Superior temporal gyrus (tissue), 1 donor: Measurements from ENCODE around the gene C1GALT1C1L.
"Not testable (repeated sequence)": the region's sequence is repeated elsewhere in the genome, so short reads cannot be mapped to it uniquely, and the experiment has no call there.

ENCODE experiments used
- DNase-seq: peaks from one replicate; pipeline ENCODE4 v3.0.0-alpha.2; 2016; ENCODE audit errors: extremely low spot score

The C1GALT1C1L gene

GRCh38 chr2:43676322-43677050 is at the start of gene C1GALT1C1L:
Gene C1GALT1C1L, minus strand, starts transcription at chr2:43676429. Its CDS starts 107 bp downstream, at chr2:43676322.
- no peak for DNase-seq

DNA sequence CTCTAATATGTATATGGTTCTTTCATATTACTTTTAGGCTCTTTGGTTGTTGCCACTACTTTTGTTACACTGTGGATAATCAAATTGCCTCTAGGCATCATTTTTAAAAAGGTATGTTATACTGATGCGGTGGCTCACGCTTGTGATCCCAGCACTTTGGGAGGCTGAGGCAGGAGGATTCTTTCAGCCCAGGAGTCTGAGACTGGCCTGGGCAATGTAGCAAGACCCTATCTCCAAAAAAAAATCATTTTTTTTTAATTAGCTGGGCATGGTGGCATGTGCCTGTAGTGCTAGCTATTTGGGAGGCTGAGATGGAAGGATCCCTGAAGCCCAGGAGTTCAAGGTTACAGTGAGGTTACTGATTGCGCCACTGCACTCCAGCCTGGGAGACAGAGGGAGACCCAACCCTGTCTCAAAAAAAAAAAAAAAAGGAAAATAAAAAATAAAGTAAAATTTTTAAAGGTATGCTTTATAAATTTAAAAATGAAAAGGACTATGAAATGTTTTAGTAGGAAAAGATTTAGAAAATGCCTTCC is 49.5 kb upstream of the C1GALT1C1L start:
- DNase-seq: no peak

DNA sequence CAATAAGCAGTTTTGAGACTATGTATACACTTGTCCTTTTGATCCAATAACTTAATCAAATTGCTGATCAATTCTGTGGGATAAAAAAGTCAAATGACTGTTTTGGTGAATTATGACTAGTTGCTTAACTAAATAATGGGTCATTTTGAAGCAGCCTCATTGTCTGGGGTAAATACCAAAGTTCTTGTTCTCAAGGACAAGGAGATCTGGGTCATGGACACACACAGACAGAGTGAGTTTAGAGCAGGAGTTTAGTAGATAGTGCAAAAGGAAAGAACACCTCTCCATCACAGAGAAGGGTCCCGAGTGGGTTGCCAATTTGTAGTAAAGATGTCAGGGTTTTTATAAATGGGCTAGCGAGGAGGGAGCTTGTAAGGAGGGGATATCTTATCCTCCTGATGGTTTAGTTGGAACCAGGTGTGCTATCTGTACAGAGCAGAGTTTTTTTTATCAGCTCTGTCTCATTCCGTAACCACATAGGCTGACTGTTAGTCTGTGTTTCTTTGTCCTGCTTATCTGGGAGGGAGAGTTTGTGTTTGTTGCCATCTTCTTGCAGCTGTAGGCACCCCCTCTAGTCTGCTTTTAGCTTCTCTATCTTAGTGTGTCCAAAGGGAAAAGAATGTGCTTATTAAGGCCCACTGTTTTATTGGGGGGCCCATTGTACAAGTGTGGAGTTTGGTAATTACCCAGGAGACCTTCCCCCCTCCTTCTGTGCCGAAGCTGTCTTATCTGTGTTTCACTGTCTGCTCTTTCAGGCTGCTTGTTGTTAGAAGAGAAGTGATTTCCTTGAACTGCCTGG is 48.7 kb upstream of the C1GALT1C1L start:
- DNase-seq: no peak

GRCh38 chr2:43718530-43719124 is 42.4 kb upstream of the C1GALT1C1L start:
- no peak for DNase-seq

GRCh38 chr2:43717322-43717721 is 41.1 kb upstream of the C1GALT1C1L start:
- DNase-seq: no peak

- DNase-seq: no peak
These were observed 39.3 kb upstream of the C1GALT1C1L start for GRCh38 chr2:43715300-43716098.

GRCh38 chr2:43714164-43714563 is 37.9 kb upstream of the C1GALT1C1L start:
- DNase-seq: no peak

- no peak for DNase-seq
These were observed 34.6 kb upstream of the C1GALT1C1L start for GRCh38 chr2:43710866-43711265.

- no peak for DNase-seq
These were observed 32.7 kb upstream of the C1GALT1C1L start for GRCh38 chr2:43708891-43709290.

GRCh38 chr2:43708178-43708577 is 31.9 kb upstream of the C1GALT1C1L start:
- no peak for DNase-seq

GRCh38 chr2:43707255-43708015 is 31.2 kb upstream of the C1GALT1C1L start:
- no peak for DNase-seq

DNA sequence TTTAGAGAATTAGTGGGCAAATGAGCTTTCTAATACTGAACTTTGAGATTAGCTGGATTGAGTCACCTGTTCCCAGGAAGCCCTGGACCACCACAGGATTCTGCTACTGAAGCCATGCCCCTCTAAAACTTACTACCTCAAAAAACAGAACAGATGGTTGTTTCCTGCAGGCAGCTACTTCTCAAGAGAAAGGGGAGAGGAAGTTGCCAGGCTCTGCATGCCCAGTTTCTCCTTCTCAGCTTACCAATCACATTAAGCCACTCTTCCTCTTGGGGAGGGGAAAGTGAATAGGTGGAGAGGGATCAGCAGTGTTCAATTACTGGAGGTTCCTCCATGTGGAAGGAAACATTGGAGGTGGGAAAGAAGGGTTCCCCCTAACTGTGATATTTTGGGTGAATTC is 24.9 kb upstream of the C1GALT1C1L start:
- no peak for DNase-seq

GRCh38 chr2:43699761-43700160 is 23.5 kb upstream of the C1GALT1C1L start:
- peak; percentile 51 for DNase-seq

GRCh38 chr2:43698140-43698539 is 21.9 kb upstream of the C1GALT1C1L start:
- DNase-seq: not testable (repeated sequence)

- DNase-seq: no peak
These were observed 16.3 kb upstream of the C1GALT1C1L start for GRCh38 chr2:43692428-43692994.

DNA sequence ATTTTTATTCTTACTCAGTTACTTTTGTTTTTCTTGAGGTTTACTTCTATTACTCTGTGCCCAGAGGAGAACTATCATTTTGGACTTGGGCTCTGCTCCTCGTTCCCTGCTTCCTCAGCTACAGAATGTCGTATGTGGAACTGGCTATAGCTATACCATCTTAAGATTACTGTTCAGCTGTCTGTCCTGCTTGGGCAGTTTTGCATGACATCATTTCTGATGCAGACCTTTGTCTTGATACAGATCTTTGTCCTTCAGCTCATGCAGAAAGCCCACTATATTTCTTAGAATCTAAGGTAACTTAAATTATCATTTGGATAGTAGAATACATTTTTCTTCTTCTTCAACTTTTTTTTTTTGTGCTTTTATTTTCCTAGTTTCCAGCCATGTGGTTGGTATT is 13.8 kb upstream of the C1GALT1C1L start:
- DNase-seq: no peak

DNA sequence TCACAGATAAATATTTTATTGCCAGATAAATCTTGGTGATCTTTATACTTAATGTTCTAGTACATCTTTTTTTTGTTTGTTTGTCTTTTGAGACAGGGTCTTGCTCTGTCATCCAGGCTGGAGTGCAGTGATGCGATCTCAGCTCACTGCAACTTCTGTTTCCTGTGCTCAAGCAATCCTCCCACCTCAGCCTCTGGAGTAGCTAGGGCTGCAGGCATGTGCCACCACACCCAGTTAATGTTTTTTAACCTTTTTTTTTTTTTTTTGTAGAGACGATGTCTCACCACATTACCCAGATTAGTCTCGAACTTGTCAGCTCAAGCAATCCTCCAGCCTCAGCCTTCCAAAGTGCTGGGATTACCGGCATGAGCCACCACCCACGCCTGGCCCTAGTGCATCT is 9.1 kb upstream of the C1GALT1C1L start:
- no peak for DNase-seq

DNA sequence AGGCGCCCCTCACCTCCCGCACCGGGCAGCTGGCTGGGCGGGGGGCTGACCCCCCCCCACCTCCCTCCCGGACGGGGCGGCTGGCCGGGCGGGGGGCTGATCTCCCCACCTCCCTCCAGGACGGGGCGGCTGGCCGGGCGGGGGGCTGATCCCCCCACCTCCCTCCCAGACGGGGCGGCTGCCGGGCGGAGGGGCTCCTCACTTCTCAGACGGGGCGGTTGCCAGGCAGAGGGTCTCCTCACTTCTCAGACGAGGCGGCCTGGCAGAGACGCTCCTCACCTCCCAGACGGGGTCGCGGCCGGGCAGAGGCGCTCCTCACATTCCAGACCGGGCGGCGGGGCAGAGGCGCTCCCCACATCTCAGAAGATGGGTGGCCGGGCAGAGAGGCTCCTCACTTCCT is 1.6 kb upstream of the C1GALT1C1L start:
- not testable (repeated sequence) for DNase-seq

GRCh38 chr2:43675646-43676321 is 445 bp downstream of the C1GALT1C1L start:
- no peak for DNase-seq

DNA sequence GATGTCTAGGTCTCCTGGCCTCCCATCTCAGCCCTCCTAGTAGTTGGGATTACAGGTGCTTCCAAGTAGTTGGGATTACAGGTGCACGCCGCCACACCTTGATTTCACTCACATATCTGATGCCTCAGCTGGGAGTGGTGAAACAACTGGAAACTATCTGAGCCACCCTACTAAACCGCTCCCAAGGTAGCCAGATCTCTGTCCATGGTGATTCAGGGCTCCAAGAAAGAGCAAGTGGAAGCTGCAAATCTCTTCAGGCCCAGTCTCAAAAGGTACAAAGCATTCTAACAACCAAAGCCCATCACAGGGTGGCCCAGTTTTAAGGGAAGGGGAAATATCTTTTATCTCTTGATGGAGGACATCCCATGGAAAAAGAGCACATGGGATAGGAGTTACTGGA is 19.0 kb downstream of the C1GALT1C1L start:
- no peak for DNase-seq
